Stimulated activated CD8-positive, alpha-beta memory T cell treated with anti-CD3 and anti-CD28 coated beads, Interleukin-12 subunit alpha, Interleukin-12 subunit beta, amount 100 ng/mL, for 24 hours (primary cell): ENCODE measurements around the gene PSD4.

Experiments
- DNase-seq: peaks from one replicate; pipeline ENCODE4 v3.0.0-alpha.2; 2020; ENCODE audit errors: extremely low read depth

Gene PSD4

GRCh38 chr2:113221846-113222245 is 48.1 kb downstream of the PSD4 start:
- DNase-seq, result no peak

- DNase-seq, result no peak
Observed at GRCh38 chr2:113223813-113224212, 50.0 kb downstream of the PSD4 start.

DNA sequence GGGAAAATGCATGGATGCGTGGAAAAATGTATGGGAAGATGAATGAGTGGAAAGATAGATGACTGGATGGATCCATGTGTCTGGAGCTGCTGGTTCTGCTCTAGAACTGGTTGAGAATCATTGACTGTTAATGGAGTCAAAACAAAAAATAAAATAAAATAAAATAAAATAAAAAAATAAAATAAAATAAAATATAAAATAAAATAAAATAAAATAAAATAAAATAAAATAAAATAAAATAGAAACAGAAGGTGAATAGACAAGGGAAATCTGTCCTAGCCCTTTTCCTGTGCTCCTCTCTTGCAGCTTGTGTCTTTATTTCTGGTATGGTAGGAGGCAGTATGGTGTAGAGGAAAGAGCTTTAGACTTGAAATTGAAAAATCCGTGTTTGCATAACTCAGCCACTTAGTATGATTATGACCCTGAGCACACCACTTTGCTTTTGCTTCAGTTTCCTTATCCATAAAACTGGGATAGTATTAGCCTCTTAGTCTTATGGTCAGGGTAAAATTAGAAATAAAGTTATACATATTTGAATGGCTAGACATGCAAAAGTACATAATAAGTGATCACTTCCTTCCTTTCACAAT is 51.0 kb downstream of the PSD4 start:
- no peak for DNase-seq

GRCh38 chr2:113225263-113226259 is 51.8 kb downstream of the PSD4 start:
- no peak for DNase-seq

DNA sequence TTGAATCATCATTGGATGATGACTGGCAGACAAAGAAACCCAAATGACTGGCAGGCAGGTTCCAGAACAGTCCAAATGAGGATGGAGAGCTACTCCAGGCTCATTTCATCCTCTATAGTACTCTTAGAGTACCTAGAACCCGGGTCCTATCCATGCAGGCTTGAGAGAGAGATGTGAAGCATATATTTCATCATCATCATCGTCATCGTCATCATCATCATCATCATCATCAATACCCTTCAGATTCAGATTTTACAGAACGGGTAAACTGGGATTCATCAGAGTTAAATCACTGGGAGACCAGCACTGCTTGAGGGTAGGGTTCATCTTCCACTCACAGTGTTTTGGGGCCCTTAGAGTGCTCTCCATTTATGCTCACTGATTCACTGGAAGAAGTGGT is 52.7 kb downstream of the PSD4 start:
- DNase-seq, result no peak

- DNase-seq, result no peak
Observed at GRCh38 chr2:113227290-113227689, 53.5 kb downstream of the PSD4 start.

DNA sequence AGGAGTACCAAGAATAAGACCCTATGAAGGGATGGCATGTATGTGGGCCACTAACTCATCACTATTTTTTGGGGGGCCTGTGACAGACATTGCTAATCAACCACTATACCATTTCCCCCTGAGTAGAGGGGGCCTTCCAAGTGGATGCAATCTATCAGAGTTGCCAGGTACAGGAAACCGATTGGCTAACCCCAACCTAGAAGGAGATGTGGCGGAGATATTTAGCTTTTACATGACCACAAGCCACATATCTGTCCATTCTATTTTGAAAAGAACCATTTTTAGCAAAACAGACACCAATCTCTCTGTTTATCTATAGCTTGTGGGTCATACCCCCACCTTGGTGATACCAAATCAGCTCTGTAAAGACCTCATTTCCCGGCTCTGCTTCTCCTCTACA is 53.9 kb downstream of the PSD4 start:
- DNase-seq, result no peak

DNA sequence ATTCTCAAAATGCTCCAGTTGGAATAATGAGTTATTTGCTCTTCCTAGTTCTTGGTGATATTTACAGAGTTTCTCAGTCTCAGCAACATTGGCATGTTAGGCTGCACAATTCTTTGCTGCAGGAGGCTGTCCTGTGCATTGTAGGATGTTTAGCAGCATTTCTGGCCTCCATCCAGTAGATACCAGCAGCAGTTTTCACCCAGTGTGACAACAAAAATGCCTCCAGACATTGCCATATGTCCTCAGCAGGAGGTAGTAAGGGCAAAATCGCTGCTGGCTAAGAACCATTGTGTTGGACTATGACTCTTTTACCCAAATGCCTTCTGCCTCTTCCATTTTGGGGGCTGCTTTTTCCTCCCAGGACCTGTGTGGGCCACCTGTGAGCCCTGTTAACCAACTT is 54.6 kb downstream of the PSD4 start:
- no peak for DNase-seq

DNA sequence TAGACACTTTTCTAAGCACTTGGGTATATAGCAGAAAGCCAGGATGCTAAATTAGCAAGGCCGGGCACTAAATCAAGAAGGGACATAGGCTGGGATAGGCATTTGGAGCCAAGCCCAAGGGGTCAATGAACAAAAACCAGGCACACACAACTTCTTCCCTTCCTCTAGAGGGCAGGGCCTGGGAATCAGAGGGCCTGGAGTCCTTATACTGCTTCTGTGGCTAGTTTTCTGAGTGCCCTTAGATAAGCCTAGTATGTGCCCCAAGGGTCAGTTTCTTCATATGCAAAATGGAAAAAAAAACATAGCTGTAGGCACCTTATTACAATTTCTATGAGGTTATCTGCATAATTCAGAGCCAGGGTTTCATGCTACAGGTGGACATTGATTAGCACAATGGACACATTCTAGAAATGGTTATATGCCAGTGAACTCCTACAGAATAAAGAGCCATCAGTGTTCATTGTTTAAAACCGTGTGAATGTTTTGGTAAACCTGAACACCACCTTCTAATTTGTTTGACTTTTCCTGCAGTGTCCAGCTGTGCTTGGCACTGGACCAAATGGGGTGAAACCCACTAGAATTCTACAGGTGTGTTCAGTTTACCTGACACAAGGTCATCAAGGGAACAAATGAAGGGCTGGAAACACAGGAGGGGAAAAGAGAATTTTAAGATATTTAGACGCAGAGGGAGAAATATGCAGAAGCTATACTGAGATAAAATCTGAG is 55.4 kb downstream of the PSD4 start:
- DNase-seq, result no peak

GRCh38 chr2:113229795-113230194 is 56.0 kb downstream of the PSD4 start:
- DNase-seq, result no peak

GRCh38 chr2:113230531-113230930 is 56.8 kb downstream of the PSD4 start:
- DNase-seq, result no peak

- no peak for DNase-seq
Observed at GRCh38 chr2:113231064-113231463, 57.3 kb downstream of the PSD4 start.

- DNase-seq, result no peak
Observed at GRCh38 chr2:113232123-113232522, 58.4 kb downstream of the PSD4 start.

- no peak for DNase-seq
Observed at GRCh38 chr2:113232740-113233139, 59.0 kb downstream of the PSD4 start.

- DNase-seq, result no peak
Observed at GRCh38 chr2:113233593-113234550, 60.1 kb downstream of the PSD4 start.

- no peak for DNase-seq
Observed at GRCh38 chr2:113234721-113235346, 61.1 kb downstream of the PSD4 start.

- peak; percentile 23 for DNase-seq
Observed at GRCh38 chr2:113235347-113236226, 61.8 kb downstream of the PSD4 start.

DNA sequence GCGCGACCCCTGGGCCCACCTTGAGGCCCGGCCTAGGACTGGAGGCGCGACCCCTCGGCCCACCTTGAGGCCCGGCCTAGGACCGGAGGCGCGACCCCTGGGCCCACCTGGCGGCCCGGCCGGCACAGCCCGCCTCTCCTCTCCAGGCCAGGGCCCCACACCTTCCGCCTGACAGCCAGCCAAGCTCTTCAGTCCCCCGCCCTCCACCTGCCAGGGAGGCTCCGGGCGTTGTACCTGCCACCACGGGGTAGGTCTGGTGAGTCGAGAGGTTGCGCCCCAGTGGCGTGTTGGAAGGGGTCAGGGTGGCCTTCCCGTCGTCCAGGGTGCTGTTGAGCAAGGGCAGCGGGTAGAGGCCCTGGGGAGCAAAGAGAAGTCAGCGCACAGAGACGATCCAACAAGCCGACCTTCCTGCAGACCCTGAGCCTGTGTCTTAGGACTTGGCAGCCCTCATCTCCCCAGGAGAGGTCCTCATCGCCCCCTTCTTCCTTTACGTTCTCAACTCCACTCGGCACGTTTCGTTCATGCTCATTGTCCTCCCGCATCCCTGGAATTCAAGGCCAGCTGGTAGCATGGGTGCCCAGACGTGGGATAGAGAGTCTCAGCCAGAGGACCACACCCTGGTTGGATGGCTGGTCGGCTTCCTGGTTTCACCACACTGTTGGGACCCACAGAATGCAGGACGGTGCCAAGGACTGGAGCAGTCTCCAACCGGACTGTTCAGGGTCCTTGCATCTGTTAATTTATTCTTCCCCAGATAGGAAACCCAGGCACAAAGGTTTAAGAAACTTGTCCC is 62.8 kb downstream of the PSD4 start:
- DNase-seq, result no peak

DNA sequence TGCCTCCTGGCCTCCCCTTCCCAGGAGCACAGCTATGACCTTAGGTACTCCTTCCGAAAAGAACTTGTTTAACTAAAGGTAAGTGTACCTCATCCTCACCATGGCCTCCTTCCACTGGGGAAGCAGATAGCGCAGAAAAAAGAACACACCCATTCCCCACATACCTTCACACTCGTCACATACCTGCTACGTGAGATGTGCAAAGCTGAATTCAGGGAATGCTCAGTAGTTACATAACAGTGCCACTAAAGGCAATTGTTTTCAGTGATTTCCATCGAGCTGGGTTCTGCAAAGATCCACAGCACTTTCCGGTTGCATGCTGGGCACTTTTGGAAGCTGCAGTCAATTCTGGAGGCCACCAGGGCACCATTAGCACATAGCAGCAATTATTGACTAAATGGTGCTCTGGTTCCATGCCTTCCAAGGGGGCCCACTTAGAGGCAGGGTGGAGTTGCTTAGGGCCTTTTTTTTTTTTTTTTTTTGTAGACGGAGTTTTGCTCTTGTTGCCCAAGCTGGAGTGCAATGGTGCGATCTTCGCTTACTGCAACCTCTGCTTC is 63.9 kb downstream of the PSD4 start:
- DNase-seq, result no peak
